ENCODE results near the gene SPTBN5.
"Not testable (repeated sequence)": the region's sequence is repeated elsewhere in the genome, so short reads cannot be mapped to it uniquely, and the experiment has no call there.

SPTBN5 gene

DNA sequence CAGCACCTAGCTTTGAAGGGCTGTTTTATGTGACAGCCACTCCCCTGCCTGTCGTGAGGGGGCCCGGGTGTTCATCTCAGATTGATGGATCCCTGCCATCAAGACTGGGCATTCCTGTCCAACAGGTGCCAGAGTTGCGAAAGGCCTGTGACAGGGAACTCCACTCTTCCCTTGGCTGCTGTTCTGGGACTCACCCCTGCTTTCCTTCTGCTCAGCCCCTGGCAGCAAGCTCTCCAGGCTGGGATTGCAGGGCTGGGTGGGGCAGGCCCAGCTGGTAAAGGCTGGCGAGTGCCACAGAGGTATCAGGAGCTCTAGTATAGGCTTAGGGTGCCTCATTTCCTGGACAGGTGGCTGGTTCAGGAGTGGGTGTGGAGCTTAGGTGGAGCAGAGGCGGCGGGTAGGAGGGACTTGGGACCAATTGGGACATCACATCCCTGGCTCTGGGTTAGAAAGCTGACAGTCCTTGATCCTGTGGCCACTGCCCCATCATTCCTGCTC lies 55.4 kb downstream of the SPTBN5 start, which contains the start of gene PLA2G4B:
Gene PLA2G4B (plus strand): TSS at position 448 of the 498 bp plus-strand sequence. CDS start 67 bp downstream, outside the sequence.
- Histone ChIP-seq H3K27ac (ENCODE audit: insufficient read depth, low read depth, low read length, poor library complexity, severe bottlenecking) (no peak within 1 kb of the TSS), H3K36me3 (ENCODE audit: control insufficient read depth, insufficient read depth, low read length) (no peaks in the 10 kb centered on the region), H3K4me3 (ENCODE audit: insufficient read depth, low read depth, low read length) (no peak within 1 kb of the TSS), H3K9me3 (ENCODE audit: control insufficient read depth, low read length) (no peaks in the 10 kb centered on the region), H3K4me1 (ENCODE audit: control insufficient read depth, insufficient read depth, low read length) (no peaks in the 10 kb centered on the region), H3K27me3 (ENCODE audit: control insufficient read depth, insufficient read depth, low read length, poor library complexity, severe bottlenecking) (no peaks in the 10 kb centered on the region)
- WGBS, 2 experiments = 94 to 95% methylated on average over 6 of the region's 6 CpGs

- no peaks in the 10 kb centered on the region for H3K4me1 ChIP-seq (ENCODE audit: control insufficient read depth, insufficient read depth, low read length)
- H3K27me3 ChIP-seq (ENCODE audit: control insufficient read depth, insufficient read depth, low read length, poor library complexity, severe bottlenecking) = no peaks in the 10 kb centered on the region
- no peak overlapping the region for H3K27ac ChIP-seq (ENCODE audit: insufficient read depth, low read depth, low read length, poor library complexity, severe bottlenecking)
- no peaks in the 10 kb centered on the region for H3K9me3 ChIP-seq (ENCODE audit: control insufficient read depth, low read length)
- no peak overlapping the region for H3K4me3 ChIP-seq (ENCODE audit: insufficient read depth, low read depth, low read length)
- WGBS, 2 experiments = 94 to 95% methylated on average over 23 of the region's 23 CpGs
- H3K36me3 ChIP-seq (ENCODE audit: control insufficient read depth, insufficient read depth, low read length) = no peaks in the 10 kb centered on the region
Observed at GRCh38 chr15:41836713-41837454, 57.0 kb downstream of the SPTBN5 start.

DNA sequence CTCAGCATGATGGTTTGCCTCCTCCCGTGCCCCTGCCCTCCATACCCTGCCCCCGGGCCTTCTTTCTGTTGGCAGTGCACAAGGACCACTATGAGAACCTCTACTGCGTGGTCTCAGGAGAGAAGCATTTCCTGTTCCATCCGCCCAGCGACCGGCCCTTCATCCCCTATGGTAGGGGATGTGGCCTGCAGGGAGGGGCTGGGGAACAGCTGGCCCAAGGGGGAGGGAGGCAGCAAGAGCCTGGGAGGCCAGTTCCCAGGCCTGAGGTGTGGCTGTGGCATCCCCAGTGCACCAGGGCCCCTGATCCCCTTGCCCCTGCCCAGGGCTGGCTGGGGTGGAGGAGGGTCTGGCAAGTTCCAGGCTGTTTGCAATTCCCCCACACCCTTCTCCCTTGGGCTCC lies 57.8 kb downstream of the SPTBN5 start:
- H3K36me3 ChIP-seq (ENCODE audit: control insufficient read depth, insufficient read depth, low read length) = no peaks in the 10 kb centered on the region
- H3K9me3 ChIP-seq (ENCODE audit: control insufficient read depth, low read length) = no peaks in the 10 kb centered on the region
- H3K27ac ChIP-seq (ENCODE audit: insufficient read depth, low read depth, low read length, poor library complexity, severe bottlenecking) = no peak overlapping the region
- 95 to 97% methylated on average over 6 of the region's 6 CpGs for WGBS, 2 experiments
- no peaks in the 10 kb centered on the region for H3K4me1 ChIP-seq (ENCODE audit: control insufficient read depth, insufficient read depth, low read length)
- H3K27me3 ChIP-seq (ENCODE audit: control insufficient read depth, insufficient read depth, low read length, poor library complexity, severe bottlenecking) = no peaks in the 10 kb centered on the region
- no peak overlapping the region for H3K4me3 ChIP-seq (ENCODE audit: insufficient read depth, low read depth, low read length)

DNA sequence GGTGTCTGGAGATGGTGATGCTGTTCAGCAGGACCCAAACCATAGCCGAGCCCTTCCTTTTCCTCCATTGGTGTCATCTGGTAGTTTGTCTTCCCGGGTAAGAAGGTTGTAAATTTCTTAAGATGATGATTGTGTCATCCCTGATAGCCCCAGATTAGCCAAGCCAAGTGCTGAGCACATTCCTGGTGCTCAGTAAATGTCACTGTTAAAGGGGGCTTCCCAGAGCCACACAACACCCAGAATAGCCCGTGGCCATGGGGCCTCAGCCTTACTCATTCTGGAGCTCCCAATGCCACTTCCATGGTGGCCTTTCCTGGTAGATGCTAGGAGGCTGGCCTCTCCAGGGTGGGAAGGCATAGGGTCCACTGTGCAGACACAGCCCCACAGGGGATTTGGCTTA lies 59.8 kb downstream of the SPTBN5 start:
- no peak overlapping the region for H3K27ac ChIP-seq (ENCODE audit: insufficient read depth, low read depth, low read length, poor library complexity, severe bottlenecking)
- H3K27me3 ChIP-seq (ENCODE audit: control insufficient read depth, insufficient read depth, low read length, poor library complexity, severe bottlenecking) = no peaks in the 10 kb centered on the region
- no peaks in the 10 kb centered on the region for H3K36me3 ChIP-seq (ENCODE audit: control insufficient read depth, insufficient read depth, low read length)
- H3K4me1 ChIP-seq (ENCODE audit: control insufficient read depth, insufficient read depth, low read length) = peaks cover 2% of the 10 kb centered on the region
- no peak overlapping the region for H3K4me3 ChIP-seq (ENCODE audit: insufficient read depth, low read depth, low read length)
- no peaks in the 10 kb centered on the region for H3K9me3 ChIP-seq (ENCODE audit: control insufficient read depth, low read length)
- 77 to 78% methylated on average over 3 of the region's 3 CpGs for WGBS, 2 experiments

GRCh38 chr15:41832875-41833274 lies 61.0 kb downstream of the SPTBN5 start:
- 94 to 97% methylated on average over 3 of the region's 3 CpGs for WGBS, 2 experiments
- Histone ChIP-seq H3K4me1 (ENCODE audit: control insufficient read depth, insufficient read depth, low read length) (peaks cover 9% of the 10 kb centered on the region), H3K27ac (ENCODE audit: insufficient read depth, low read depth, low read length, poor library complexity, severe bottlenecking) (no peak overlapping the region), H3K9me3 (ENCODE audit: control insufficient read depth, low read length) (no peaks in the 10 kb centered on the region), H3K36me3 (ENCODE audit: control insufficient read depth, insufficient read depth, low read length) (no peaks in the 10 kb centered on the region), H3K27me3 (ENCODE audit: control insufficient read depth, insufficient read depth, low read length, poor library complexity, severe bottlenecking) (no peaks in the 10 kb centered on the region), H3K4me3 (ENCODE audit: insufficient read depth, low read depth, low read length) (no peak overlapping the region)

- H3K27ac ChIP-seq (ENCODE audit: insufficient read depth, low read depth, low read length, poor library complexity, severe bottlenecking) = no peak overlapping the region
- H3K9me3 ChIP-seq (ENCODE audit: control insufficient read depth, low read length) = no peaks in the 10 kb centered on the region
- H3K27me3 ChIP-seq (ENCODE audit: control insufficient read depth, insufficient read depth, low read length, poor library complexity, severe bottlenecking) = peaks cover 3% of the 10 kb centered on the region
- H3K4me3 ChIP-seq (ENCODE audit: insufficient read depth, low read depth, low read length) = no peak overlapping the region
- no peaks in the 10 kb centered on the region for H3K36me3 ChIP-seq (ENCODE audit: control insufficient read depth, insufficient read depth, low read length)
- H3K4me1 ChIP-seq (ENCODE audit: control insufficient read depth, insufficient read depth, low read length) = peaks cover 9% of the 10 kb centered on the region
- WGBS, 2 experiments = 93 to 96% methylated on average over 10 of the region's 10 CpGs
Observed at GRCh38 chr15:41832208-41832607, 61.6 kb downstream of the SPTBN5 start.

DNA sequence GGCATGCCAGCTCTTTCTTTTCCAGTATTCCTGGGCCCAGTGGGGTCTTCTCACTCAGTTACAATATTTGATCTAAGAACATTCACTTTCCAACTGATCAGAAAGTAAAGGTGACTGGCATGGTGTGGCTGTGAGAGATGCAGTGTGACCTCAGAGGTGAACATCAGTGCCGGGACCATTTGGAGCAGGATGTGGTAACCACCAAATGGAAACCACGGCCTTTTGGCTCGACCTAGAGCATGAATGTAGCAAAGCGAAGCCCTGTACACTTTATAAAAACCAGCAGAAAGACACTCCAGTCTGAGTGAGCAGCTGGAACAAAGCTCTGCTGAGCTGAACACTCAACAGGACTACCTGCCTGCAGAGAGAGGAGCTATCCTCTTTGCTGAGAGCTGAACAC lies 62.6 kb downstream of the SPTBN5 start:
- H3K4me1 ChIP-seq (ENCODE audit: control insufficient read depth, insufficient read depth, low read length); H3K4me3 ChIP-seq (ENCODE audit: insufficient read depth, low read depth, low read length); H3K9me3 ChIP-seq (ENCODE audit: control insufficient read depth, low read length); H3K36me3 ChIP-seq (ENCODE audit: control insufficient read depth, insufficient read depth, low read length); H3K27me3 ChIP-seq (ENCODE audit: control insufficient read depth, insufficient read depth, low read length, poor library complexity, severe bottlenecking); H3K27ac ChIP-seq (ENCODE audit: insufficient read depth, low read depth, low read length, poor library complexity, severe bottlenecking): not testable (repeated sequence)
- 96 to 97% methylated on average over 4 of the region's 4 CpGs for WGBS, 2 experiments

DNA sequence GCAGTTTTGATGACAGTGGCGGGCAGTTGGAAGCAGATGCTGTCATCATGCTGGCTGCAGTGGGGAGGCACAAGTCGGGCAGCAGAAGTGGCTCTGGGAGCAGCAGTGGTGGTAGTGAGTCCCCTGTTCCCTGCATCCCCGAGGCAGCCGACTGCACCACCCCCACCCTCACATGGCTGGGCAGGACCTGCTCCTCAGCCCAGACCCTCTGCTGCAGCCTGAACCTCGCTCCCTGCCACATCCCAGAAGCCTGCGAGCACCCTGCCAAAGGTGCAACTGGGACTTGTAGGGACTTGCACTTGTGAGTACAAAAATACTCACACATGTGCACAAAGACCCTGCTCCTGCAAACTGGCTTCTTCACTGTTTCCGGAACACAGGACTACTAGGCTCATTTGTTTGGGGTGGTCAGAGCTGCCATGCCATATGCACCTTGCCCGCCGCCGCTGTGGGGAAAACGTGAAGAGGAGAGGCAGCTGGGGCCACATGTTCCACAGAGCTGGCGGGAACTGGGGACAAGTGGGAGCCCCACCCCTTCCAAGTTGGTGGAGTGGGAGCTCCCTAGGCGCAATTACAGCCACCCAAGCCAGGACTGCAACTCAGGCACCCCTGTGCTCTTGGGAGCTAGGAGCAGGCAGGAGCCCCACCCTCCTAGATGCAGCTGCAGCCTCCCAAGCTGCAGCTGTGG lies 63.8 kb downstream of the SPTBN5 start:
- Histone ChIP-seq H3K4me1 (ENCODE audit: control insufficient read depth, insufficient read depth, low read length) (peaks cover 9% of the 10 kb centered on the region), H3K27me3 (ENCODE audit: control insufficient read depth, insufficient read depth, low read length, poor library complexity, severe bottlenecking) (peaks cover 6% of the 10 kb centered on the region), H3K4me3 (ENCODE audit: insufficient read depth, low read depth, low read length) (no peak overlapping the region), H3K27ac (ENCODE audit: insufficient read depth, low read depth, low read length, poor library complexity, severe bottlenecking) (no peak overlapping the region), H3K36me3 (ENCODE audit: control insufficient read depth, insufficient read depth, low read length) (no peaks in the 10 kb centered on the region), H3K9me3 (ENCODE audit: control insufficient read depth, low read length) (no peaks in the 10 kb centered on the region)
- WGBS, 2 experiments = 93 to 95% methylated on average over 13 of the region's 13 CpGs

GRCh38 chr15:41828807-41829141 lies 65.1 kb downstream of the SPTBN5 start:
- Histone ChIP-seq H3K27ac (ENCODE audit: insufficient read depth, low read depth, low read length, poor library complexity, severe bottlenecking) (no peak overlapping the region), H3K4me3 (ENCODE audit: insufficient read depth, low read depth, low read length) (peak overlapping the region; percentile 95), H3K27me3 (ENCODE audit: control insufficient read depth, insufficient read depth, low read length, poor library complexity, severe bottlenecking) (peaks cover 6% of the 10 kb centered on the region), H3K36me3 (ENCODE audit: control insufficient read depth, insufficient read depth, low read length) (peaks cover 4% of the 10 kb centered on the region), H3K4me1 (ENCODE audit: control insufficient read depth, insufficient read depth, low read length) (peaks cover 9% of the 10 kb centered on the region), H3K9me3 (ENCODE audit: control insufficient read depth, low read length) (no peaks in the 10 kb centered on the region)
- WGBS, 2 experiments = 50 to 51% methylated on average over 6 of the region's 6 CpGs

- Histone ChIP-seq H3K4me1 (ENCODE audit: control insufficient read depth, insufficient read depth, low read length) (peaks cover 9% of the 10 kb centered on the region), H3K9me3 (ENCODE audit: control insufficient read depth, low read length) (no peaks in the 10 kb centered on the region), H3K36me3 (ENCODE audit: control insufficient read depth, insufficient read depth, low read length) (peaks cover 7% of the 10 kb centered on the region), H3K27me3 (ENCODE audit: control insufficient read depth, insufficient read depth, low read length, poor library complexity, severe bottlenecking) (peaks cover 6% of the 10 kb centered on the region), H3K4me3 (ENCODE audit: insufficient read depth, low read depth, low read length) (peak within 1 kb of the TSS; percentile 95), H3K27ac (ENCODE audit: insufficient read depth, low read depth, low read length, poor library complexity, severe bottlenecking) (peak within 1 kb of the TSS; percentile 55)
- 1% methylated on average over 66 of the region's 66 CpGs for WGBS, 2 experiments
Observed at GRCh38 chr15:41827880-41828806, 65.7 kb downstream of the SPTBN5 start, which contains the start of gene JMJD7. Gene JMJD7 (plus strand): TSS chr15:41828092. CDS start chr15:41828125, 33 bp downstream.

All from ectodermal cell (in vitro differentiated cells).